ENCODE data around the gene SLC22A16.

GRCh38 chr6:110385458-110385863, 91.0 kb downstream of the SLC22A16 start:
- TF ChIP-seq CTCF (optimal IDR thresholded peaks at IDR 0.05 in 1 of 3, IDR thresholded peaks at IDR 0.05 in 1 of 3, conservative IDR thresholded peaks at IDR 0.05 in 1 of 3; ENCODE audit: extremely low read depth in 1 of 3, insufficient read depth in 2 of 3, low read length in 3 of 3) (no peak), EZH2 (IDR thresholded peaks at IDR 0.05; ENCODE audit: low read length) (no peak)
